ENCODE measurements around the gene HLX. TPM values are rescaled to one million over a fixed set of nuclear protein-coding genes. Genes with fewer than 3 reads are reported as not detected.

HLX gene
- total and polyA plus RNA-seq, 4 donors = 3.0 to 8.3 (median 6.1) TPM

DNA sequence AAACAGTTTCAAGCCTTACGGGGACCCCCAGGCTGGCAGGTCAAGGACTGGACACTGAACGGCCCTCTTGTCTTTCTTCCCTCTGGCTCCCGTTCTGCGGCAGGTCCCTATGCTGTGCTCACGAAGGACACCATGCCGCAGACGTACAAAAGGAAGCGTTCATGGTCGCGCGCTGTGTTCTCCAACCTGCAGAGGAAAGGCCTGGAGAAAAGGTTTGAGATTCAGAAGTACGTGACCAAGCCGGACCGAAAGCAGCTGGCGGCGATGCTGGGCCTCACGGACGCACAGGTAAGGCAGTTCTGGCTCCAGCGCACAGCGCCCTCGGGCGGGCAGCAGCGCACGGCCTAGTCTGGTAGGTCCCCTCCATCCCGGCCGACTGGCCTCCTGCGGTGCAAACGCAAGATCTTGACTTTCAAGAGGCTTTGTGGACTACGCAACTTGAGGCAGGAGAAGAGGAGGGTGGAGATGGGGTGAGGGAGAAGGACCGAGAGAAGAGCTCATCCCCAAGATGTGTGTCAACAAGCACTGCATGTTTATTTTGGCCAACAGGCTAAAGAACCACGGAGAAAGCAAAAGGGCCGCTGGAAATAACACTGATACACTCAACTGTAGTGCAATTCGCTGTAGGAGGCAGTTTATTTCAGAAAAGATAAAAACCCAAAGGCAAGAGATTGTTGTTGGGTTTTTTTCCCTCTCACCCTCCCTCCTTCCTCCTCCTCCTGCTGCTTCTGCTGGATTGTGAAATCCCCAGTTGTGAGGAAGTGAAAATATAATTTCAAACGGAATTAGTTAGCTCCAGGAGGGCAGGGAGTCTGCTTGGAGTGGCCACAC lies 3.0 kb downstream of the HLX start:
- H3K27ac ChIP-seq (ENCODE audit: low read depth in 1 of 2, low read length in 2 of 2) = peak overlapping the region; percentile 45 to 89
- 63% methylated on average over 34 of the region's 34 CpGs for WGBS
- no peaks in the 10 kb centered on the region for H3K27me3 ChIP-seq (ENCODE audit: control insufficient read depth in 4 of 4, insufficient read depth in 4 of 4, low read length in 3 of 4)
- H3K9me3 ChIP-seq (ENCODE audit: control insufficient read depth in 4 of 4, low read length in 3 of 4) = no peaks in the 10 kb centered on the region
- peaks cover 6 to 28% (median 17%) of the 10 kb centered on the region in 4 donors for H3K36me3 ChIP-seq (ENCODE audit: control insufficient read depth in 4 of 4, insufficient read depth in 3 of 4, low read depth in 1 of 4, low read length in 3 of 4)
- H3K9ac ChIP-seq (ENCODE audit: low read depth in 1 of 2, low read length in 2 of 2) = peak overlapping the region in 1 of 2 donors; percentile 92
- TF ChIP-seq RAD21 (IDR thresholded peaks at IDR 0.05) = peak in 1 of 2 donors; percentile 6
- no peak for TF ChIP-seq JUND (IDR thresholded peaks at IDR 0.05)
- TF ChIP-seq SP1 (IDR thresholded peaks at IDR 0.05) = no peak
- peak; percentile 4 for TF ChIP-seq CTCF (IDR thresholded peaks at IDR 0.05; ENCODE audit: low read depth, low read length, missing input control)
- TF ChIP-seq HNF4A (conservative IDR thresholded peaks at IDR 0.05) = no peak
- peak in 1 of 2 donors; percentile 7 for TF ChIP-seq RXRA (IDR thresholded peaks at IDR 0.05)
- TF ChIP-seq, protein P1, sequence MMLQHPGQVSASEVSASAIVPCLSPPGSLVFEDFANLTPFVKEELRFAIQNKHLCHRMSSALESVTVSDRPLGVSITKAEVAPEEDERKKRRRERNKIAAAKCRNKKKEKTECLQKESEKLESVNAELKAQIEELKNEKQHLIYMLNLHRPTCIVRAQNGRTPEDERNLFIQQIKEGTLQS (IDR thresholded peaks at IDR 0.05) = no peak
- TF ChIP-seq HNF4G (IDR thresholded peaks at IDR 0.05) = no peak
- TF ChIP-seq, protein P2, sequence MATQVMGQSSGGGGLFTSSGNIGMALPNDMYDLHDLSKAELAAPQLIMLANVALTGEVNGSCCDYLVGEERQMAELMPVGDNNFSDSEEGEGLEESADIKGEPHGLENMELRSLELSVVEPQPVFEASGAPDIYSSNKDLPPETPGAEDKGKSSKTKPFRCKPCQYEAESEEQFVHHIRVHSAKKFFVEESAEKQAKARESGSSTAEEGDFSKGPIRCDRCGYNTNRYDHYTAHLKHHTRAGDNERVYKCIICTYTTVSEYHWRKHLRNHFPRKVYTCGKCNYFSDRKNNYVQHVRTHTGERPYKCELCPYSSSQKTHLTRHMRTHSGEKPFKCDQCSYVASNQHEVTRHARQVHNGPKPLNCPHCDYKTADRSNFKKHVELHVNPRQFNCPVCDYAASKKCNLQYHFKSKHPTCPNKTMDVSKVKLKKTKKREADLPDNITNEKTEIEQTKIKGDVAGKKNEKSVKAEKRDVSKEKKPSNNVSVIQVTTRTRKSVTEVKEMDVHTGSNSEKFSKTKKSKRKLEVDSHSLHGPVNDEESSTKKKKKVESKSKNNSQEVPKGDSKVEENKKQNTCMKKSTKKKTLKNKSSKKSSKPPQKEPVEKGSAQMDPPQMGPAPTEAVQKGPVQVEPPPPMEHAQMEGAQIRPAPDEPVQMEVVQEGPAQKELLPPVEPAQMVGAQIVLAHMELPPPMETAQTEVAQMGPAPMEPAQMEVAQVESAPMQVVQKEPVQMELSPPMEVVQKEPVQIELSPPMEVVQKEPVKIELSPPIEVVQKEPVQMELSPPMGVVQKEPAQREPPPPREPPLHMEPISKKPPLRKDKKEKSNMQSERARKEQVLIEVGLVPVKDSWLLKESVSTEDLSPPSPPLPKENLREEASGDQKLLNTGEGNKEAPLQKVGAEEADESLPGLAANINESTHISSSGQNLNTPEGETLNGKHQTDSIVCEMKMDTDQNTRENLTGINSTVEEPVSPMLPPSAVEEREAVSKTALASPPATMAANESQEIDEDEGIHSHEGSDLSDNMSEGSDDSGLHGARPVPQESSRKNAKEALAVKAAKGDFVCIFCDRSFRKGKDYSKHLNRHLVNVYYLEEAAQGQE (IDR thresholded peaks at IDR 0.05) = no peak
- no peak for TF ChIP-seq YY1 (IDR thresholded peaks at IDR 0.05)
- TF ChIP-seq GABPA (IDR thresholded peaks at IDR 0.05 in 1 of 2, conservative IDR thresholded peaks at IDR 0.05 in 1 of 2) = no peak
- peak; percentile 74 for TF ChIP-seq FOXA2 (IDR thresholded peaks at IDR 0.05)
- no peak for TF ChIP-seq ZBTB33 (IDR thresholded peaks at IDR 0.05)
- peak; percentile 41 for TF ChIP-seq FOXA1 (IDR thresholded peaks at IDR 0.05)
- peaks cover 3 to 34% (median 28%) of the 10 kb centered on the region in 4 donors for H3K4me1 ChIP-seq (ENCODE audit: control insufficient read depth in 4 of 4, insufficient read depth in 4 of 4, low read length in 3 of 4)
- DNase-seq (ENCODE audit: low spot score) = no peak
- peak overlapping the region; percentile 71 to 84 (median 71) for H3K4me3 ChIP-seq (ENCODE audit: low read depth in 1 of 3, low read length in 3 of 3)

All from liver (tissue), 9 donors.